LNCaP clone FGC (cell line): ENCODE measurements around the gene AOC3.

ENCODE experiments used
- DNase-seq: peaks from one replicate; pipeline ENCODE4 v3.0.0-alpha.2; 2011; ENCODE audit warnings: low read depth
- H3K4me3 ChIP-seq: 2 replicates; pipeline ENCODE4 v1.5.1; 2011; ENCODE audit warnings: mild to moderate bottlenecking, low read depth, low read length, control low read depth
- CTCF ChIP-seq: IDR thresholded peaks from 2 replicates; pipeline ENCODE4 v1.5.1; 2012; ENCODE audit warnings: mild to moderate bottlenecking; ENCODE audit not compliant: control insufficient read depth, insufficient read depth; ENCODE audit errors: extremely low read depth

AOC3 gene

GRCh38 chr17:42886283-42887176 lies 35.5 kb downstream of the AOC3 start:
- no peak overlapping the region for H3K4me3 ChIP-seq
- no peak for TF ChIP-seq CTCF
- DNase-seq: no peak

- no peak overlapping the region for H3K4me3 ChIP-seq
- DNase-seq: no peak
- no peak for TF ChIP-seq CTCF
Observed at GRCh38 chr17:42889809-42890208, 38.8 kb downstream of the AOC3 start.

- no peak overlapping the region for H3K4me3 ChIP-seq
- TF ChIP-seq CTCF: no peak
Observed at GRCh38 chr17:42891539-42892152, 40.6 kb downstream of the AOC3 start.

GRCh38 chr17:42893359-42893758 lies 42.4 kb downstream of the AOC3 start:
- DNase-seq: no peak
- no peak for TF ChIP-seq CTCF
- H3K4me3 ChIP-seq: no peak overlapping the region

More at GRCh38 chr17:42891539-42892152, 40.6 kb downstream of the AOC3 start:
- DNase-seq: no peak

GRCh38 chr17:42894283-42895184 lies 43.5 kb downstream of the AOC3 start:
- H3K4me3 ChIP-seq: no peak overlapping the region
- no peak for DNase-seq
- no peak for TF ChIP-seq CTCF

- no peak overlapping the region for H3K4me3 ChIP-seq
- peak; percentile 67 for DNase-seq
- no peak for TF ChIP-seq CTCF
Observed at GRCh38 chr17:42895185-42895555, 44.2 kb downstream of the AOC3 start.
